GM12801 (cell line): ENCODE data around the gene FHIT.

ENCODE experiments used
- TF ChIP-seq, protein P1 (sequence below): IDR thresholded peaks from one replicate; pipeline ENCODE4 v1.5.1; 2011; ENCODE audit warnings: control low read depth; ENCODE audit not compliant: insufficient read length; ENCODE audit errors: extremely low read depth

FHIT gene

DNA sequence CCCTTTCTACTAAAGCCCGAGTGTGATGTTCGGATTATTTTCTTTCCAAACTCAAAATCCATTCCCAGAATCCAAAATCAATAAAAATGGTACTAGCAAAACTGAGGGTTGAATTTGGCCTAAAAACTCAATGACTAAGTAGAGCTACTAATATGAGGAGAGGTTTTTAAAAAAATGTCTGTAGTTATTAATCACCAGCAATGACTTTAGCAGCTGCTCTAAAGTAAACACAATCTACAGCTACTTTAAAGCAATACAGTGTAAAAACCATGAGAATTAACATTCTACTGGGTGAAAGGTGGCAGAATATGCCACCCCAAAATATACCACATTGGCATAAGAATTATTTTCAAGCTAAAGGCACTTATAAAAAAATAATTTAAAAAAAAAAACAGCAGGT lies 23.5 kb downstream of the FHIT start:
- TF ChIP-seq, protein P1, sequence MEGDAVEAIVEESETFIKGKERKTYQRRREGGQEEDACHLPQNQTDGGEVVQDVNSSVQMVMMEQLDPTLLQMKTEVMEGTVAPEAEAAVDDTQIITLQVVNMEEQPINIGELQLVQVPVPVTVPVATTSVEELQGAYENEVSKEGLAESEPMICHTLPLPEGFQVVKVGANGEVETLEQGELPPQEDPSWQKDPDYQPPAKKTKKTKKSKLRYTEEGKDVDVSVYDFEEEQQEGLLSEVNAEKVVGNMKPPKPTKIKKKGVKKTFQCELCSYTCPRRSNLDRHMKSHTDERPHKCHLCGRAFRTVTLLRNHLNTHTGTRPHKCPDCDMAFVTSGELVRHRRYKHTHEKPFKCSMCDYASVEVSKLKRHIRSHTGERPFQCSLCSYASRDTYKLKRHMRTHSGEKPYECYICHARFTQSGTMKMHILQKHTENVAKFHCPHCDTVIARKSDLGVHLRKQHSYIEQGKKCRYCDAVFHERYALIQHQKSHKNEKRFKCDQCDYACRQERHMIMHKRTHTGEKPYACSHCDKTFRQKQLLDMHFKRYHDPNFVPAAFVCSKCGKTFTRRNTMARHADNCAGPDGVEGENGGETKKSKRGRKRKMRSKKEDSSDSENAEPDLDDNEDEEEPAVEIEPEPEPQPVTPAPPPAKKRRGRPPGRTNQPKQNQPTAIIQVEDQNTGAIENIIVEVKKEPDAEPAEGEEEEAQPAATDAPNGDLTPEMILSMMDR = no peak

- TF ChIP-seq, protein P1 = no peak
Measured at GRCh38 chr3:61226166-61226686, 25.0 kb downstream of the FHIT start.

DNA sequence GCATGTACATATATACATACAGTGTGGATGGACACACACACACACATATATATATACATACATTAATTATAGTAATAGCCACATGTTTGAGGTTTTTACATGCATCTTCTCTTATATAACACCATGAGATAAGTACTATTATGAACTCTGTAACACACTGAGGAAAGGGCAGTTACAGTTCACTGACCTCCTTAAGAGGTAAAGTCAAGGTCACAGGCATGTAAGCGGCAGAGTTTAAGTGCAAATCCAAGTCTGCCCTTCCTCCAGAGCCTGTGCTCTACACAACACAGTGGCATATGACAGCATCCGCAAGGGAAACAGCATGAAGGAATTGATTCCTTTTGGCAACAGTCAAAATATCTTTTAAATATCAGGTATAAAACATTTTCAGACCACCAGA lies 26.4 kb downstream of the FHIT start:
- TF ChIP-seq, protein P1 = no peak

DNA sequence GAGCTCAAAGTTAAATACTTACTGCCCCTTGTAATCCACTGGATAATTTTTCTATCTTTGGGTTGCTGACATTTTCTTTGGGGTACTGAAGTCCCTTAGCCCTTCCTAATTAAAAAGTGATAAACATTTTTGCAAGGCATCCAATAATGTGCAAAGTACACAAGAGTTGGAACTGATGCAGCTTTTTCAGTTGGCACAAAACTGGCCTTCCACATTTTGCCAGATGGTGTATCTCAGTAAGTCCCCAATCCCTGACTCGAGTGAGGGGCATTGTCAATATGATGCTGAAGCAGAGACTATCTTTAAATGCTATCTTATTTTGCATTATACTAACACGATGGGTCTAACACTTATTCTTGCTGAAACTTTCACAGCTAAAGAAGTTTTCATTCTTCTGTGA lies 27.8 kb downstream of the FHIT start:
- TF ChIP-seq, protein P1 = no peak

- TF ChIP-seq, protein P1 = no peak
Measured at GRCh38 chr3:61222467-61222866, 28.8 kb downstream of the FHIT start.

- TF ChIP-seq, protein P1 = no peak
Measured at GRCh38 chr3:61221759-61222362, 29.4 kb downstream of the FHIT start.

DNA sequence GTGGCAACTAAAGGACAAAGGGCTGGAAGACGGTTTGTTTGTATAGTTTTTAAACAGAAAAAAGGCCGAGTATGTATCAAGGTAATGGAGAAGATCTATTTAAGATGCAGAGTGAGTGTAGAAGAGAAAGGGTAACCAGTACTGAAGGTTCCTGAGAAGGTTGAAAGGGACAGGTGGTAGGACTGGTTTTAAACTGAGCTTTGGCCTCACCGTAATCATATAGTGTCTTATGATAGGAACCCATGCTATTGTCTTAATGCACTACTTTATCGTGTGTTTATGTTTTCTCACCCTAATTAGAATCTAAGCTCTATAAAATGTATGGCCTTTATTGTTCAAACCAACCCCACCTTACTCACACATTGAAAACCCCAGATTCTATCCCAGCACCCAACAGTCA lies 32.7 kb downstream of the FHIT start:
- TF ChIP-seq, protein P1 = no peak
